Activated CD4-positive, alpha-beta T cell treated with anti-CD3 and anti-CD28 coated beads for 36 hours (primary cell): ENCODE data around the gene KIAA0232. TPM values are rescaled to one million over a fixed set of nuclear protein-coding genes. Genes with fewer than 3 reads are reported as not detected.
A peak's percentile ranks its signal among the peaks of the same experiment; 100 is the strongest.

Experiments
- ATAC-seq: fragments of 200-7000 bp; cut with Tn5 transposase; one replicate; pipeline ENCODE4 v1.10.0; 2021; ENCODE audit warnings: mild to moderate bottlenecking, moderate library complexity
- CTCF ChIA-PET: fragments of 350-600 bp; sonication (Branson Sonifier 250); formaldehyde crosslinking; loops from one replicate; lab custom pipeline; 2021; ENCODE audit warnings: antibody characterized with exemption; lab: Charles Lee
- POLR2A ChIA-PET: fragments of 350-600 bp; sonication (Branson Sonifier 250); formaldehyde crosslinking; loops from one replicate; lab custom pipeline; 2021; ENCODE audit warnings: antibody characterized with exemption, inconsistent platforms; lab: Charles Lee
- DNase-seq: peaks from one replicate; pipeline ENCODE4 v3.0.0-alpha.2; 2020
- H3K27ac Mint-ChIP-seq: one replicate; pipeline ENCODE4 v1.8.0; 2021; ENCODE audit warnings: mixed read lengths
- H3K27me3 Mint-ChIP-seq: one replicate; pipeline ENCODE4 v1.8.0; 2021; ENCODE audit warnings: mixed read lengths
- H3K36me3 Mint-ChIP-seq: one replicate; pipeline ENCODE4 v1.8.0; 2021; ENCODE audit warnings: low read depth, mixed read lengths
- H3K4me1 Mint-ChIP-seq: one replicate; pipeline ENCODE4 v1.8.0; 2021; ENCODE audit warnings: mixed read lengths
- H3K4me3 Mint-ChIP-seq: one replicate; pipeline ENCODE4 v1.8.0; 2021; ENCODE audit warnings: mild to moderate bottlenecking, moderate library complexity, mixed read lengths
- H3K9me3 Mint-ChIP-seq: one replicate; pipeline ENCODE4 v1.8.0; 2021; ENCODE audit warnings: low read depth, mixed read lengths
- intact Hi-C, 2 experiments: fragments of 100-400 bp; cut with DNase I in 1 of 2; cut with micrococcal nuclease in 1 of 2; formaldehyde crosslinking; loops; one replicate each; pipeline versions ENCODE4 v1.14.2 to v1.15.1; 2022 to 2024; cut with DNase I, micrococcal nuclease
- total RNA-seq, 2 experiments: library from RNA; stranded (reverse); gene quantifications; one replicate each; pipeline ENCODE4 v1.2.3, GENCODE V29; 2021

Gene KIAA0232
- total RNA-seq, 2 experiments from 2014 or later = 9.4 to 13.1 TPM

- ChIA-PET POLR2A (no interaction called here), CTCF (interaction anchor here (0.9 to 3.8 kb wide), 4 partner anchors 10 to 134 kb away, joined by 3 to 14 read pairs (median 4); no protein-coding TSS in a partner anchor)
- Mint-ChIP-seq H3K4me1 (peaks cover 27% of the 10 kb centered on the region), H3K4me3 (no peak overlapping the region), H3K27ac (no peak overlapping the region), H3K27me3 (no peaks in the 10 kb centered on the region), H3K36me3 (peaks cover 48% of the 10 kb centered on the region), H3K9me3 (no peaks in the 10 kb centered on the region)
- intact Hi-C loops = no loop called here
- ATAC-seq (no peak), DNase-seq (no peak)
These were observed 71.7 kb downstream of the KIAA0232 start for GRCh38 chr4:6854098-6854744.

GRCh38 chr4:6855692-6856297 is 73.3 kb downstream of the KIAA0232 start:
- CTCF ChIA-PET = interaction anchor here (1.4 to 2.1 kb wide), 2 partner anchors 18 to 136 kb away, joined by 3 to 10 read pairs; no protein-coding TSS in a partner anchor
- ATAC-seq (peak; percentile 95), DNase-seq (peak; percentile 48)
- Mint-ChIP-seq H3K9me3 (no peaks in the 10 kb centered on the region), H3K27ac (peak overlapping the region; percentile 88), H3K36me3 (peaks cover 44% of the 10 kb centered on the region), H3K4me3 (peak overlapping the region; percentile 38), H3K27me3 (no peaks in the 10 kb centered on the region), H3K4me1 (peaks cover 27% of the 10 kb centered on the region)
- POLR2A ChIA-PET = no interaction called here
- intact Hi-C loops = loop anchor here in 1 of 2 experiments (1.0 kb wide), 1 partner anchor 72 kb away; no protein-coding TSS in a partner anchor

- ChIA-PET CTCF (interaction anchor here (2.1 kb wide), 1 partner anchor 17 kb away, joined by 10 read pairs; no protein-coding TSS in a partner anchor), POLR2A (no interaction called here)
- intact Hi-C loops = loop anchor here in 1 of 2 experiments (1.0 kb wide), 1 partner anchor 73 kb away; no protein-coding TSS in a partner anchor
- H3K4me1 Mint-ChIP-seq = peaks cover 27% of the 10 kb centered on the region
- no peaks in the 10 kb centered on the region for H3K27me3 Mint-ChIP-seq
- no peak for ATAC-seq
- H3K27ac Mint-ChIP-seq = peak overlapping the region; percentile 65
- H3K9me3 Mint-ChIP-seq = no peaks in the 10 kb centered on the region
- DNase-seq = no peak
- H3K36me3 Mint-ChIP-seq = peaks cover 44% of the 10 kb centered on the region
- no peak overlapping the region for H3K4me3 Mint-ChIP-seq
These were observed 73.9 kb downstream of the KIAA0232 start for GRCh38 chr4:6856391-6856790.

- Mint-ChIP-seq H3K4me1 (peaks cover 27% of the 10 kb centered on the region), H3K36me3 (peaks cover 43% of the 10 kb centered on the region), H3K27ac (peak overlapping the region; percentile 37), H3K9me3 (no peaks in the 10 kb centered on the region), H3K4me3 (no peak overlapping the region), H3K27me3 (no peaks in the 10 kb centered on the region)
- intact Hi-C loops = no loop called here
- ChIA-PET CTCF (interaction anchor here (2.1 kb wide), 1 partner anchor 17 kb away, joined by 10 read pairs; no protein-coding TSS in a partner anchor), POLR2A (no interaction called here)
- no peak for ATAC-seq
- no peak for DNase-seq
These were observed 74.7 kb downstream of the KIAA0232 start for GRCh38 chr4:6857009-6857882.

- ATAC-seq (no peak), DNase-seq (no peak)
- H3K4me3 Mint-ChIP-seq = no peak overlapping the region
- H3K36me3 Mint-ChIP-seq = peaks cover 44% of the 10 kb centered on the region
- ChIA-PET CTCF (interaction anchor here (0.6 to 1.1 kb wide), 2 partner anchors 15 to 394 kb away, joined by 3 to 5 read pairs; no protein-coding TSS in a partner anchor), POLR2A (no interaction called here)
- no peaks in the 10 kb centered on the region for H3K9me3 Mint-ChIP-seq
- no peaks in the 10 kb centered on the region for H3K27me3 Mint-ChIP-seq
- intact Hi-C loops = no loop called here
- H3K4me1 Mint-ChIP-seq = peaks cover 22% of the 10 kb centered on the region
- H3K27ac Mint-ChIP-seq = no peak overlapping the region
These were observed 76.5 kb downstream of the KIAA0232 start for GRCh38 chr4:6858997-6859396.

- ATAC-seq (no peak), DNase-seq (no peak)
- peaks cover 18% of the 10 kb centered on the region for H3K4me1 Mint-ChIP-seq
- CTCF ChIA-PET = interaction anchor here (1.1 kb wide), 1 partner anchor 14 kb away, joined by 5 read pairs; no protein-coding TSS in a partner anchor
- no peak overlapping the region for H3K4me3 Mint-ChIP-seq
- POLR2A ChIA-PET = no interaction called here
- no peaks in the 10 kb centered on the region for H3K27me3 Mint-ChIP-seq
- H3K36me3 Mint-ChIP-seq = peaks cover 46% of the 10 kb centered on the region
- H3K9me3 Mint-ChIP-seq = no peaks in the 10 kb centered on the region
- no peak overlapping the region for H3K27ac Mint-ChIP-seq
- intact Hi-C loops = no loop called here
These were observed 77.0 kb downstream of the KIAA0232 start for GRCh38 chr4:6859543-6859942.

- POLR2A ChIA-PET = no interaction called here
- CTCF ChIA-PET = interaction anchor here (0.9 to 1.2 kb wide), 2 partner anchors 106 to 148 kb away, joined by 3 to 7 read pairs; no protein-coding TSS in a partner anchor
- no peak for ATAC-seq
- Mint-ChIP-seq H3K36me3 (peaks cover 19% of the 10 kb centered on the region), H3K27ac (no peak overlapping the region), H3K4me1 (no peaks in the 10 kb centered on the region), H3K27me3 (no peaks in the 10 kb centered on the region), H3K9me3 (no peaks in the 10 kb centered on the region), H3K4me3 (no peak overlapping the region)
- no peak for DNase-seq
- intact Hi-C loops = no loop called here
These were observed 85.9 kb downstream of the KIAA0232 start for GRCh38 chr4:6868386-6868785.

- Mint-ChIP-seq H3K27me3 (no peaks in the 10 kb centered on the region), H3K4me1 (no peaks in the 10 kb centered on the region), H3K4me3 (no peak overlapping the region), H3K27ac (no peak overlapping the region), H3K9me3 (no peaks in the 10 kb centered on the region), H3K36me3 (peaks cover 16% of the 10 kb centered on the region)
- intact Hi-C loops = loop anchor here in 1 of 2 experiments (5.0 kb wide), 1 partner anchor 88 kb away; the partner anchor contains the start of gene KIAA0232
- ChIA-PET POLR2A (no interaction called here), CTCF (no interaction called here)
- no peak for ATAC-seq
- DNase-seq = no peak
These were observed 87.4 kb downstream of the KIAA0232 start for GRCh38 chr4:6869944-6870343.

GRCh38 chr4:6873291-6873690 is 90.8 kb downstream of the KIAA0232 start:
- intact Hi-C loops = loop anchor here in 1 of 2 experiments (5.0 kb wide), 1 partner anchor 91 kb away; the partner anchor contains the start of gene KIAA0232
- ChIA-PET POLR2A (interaction anchor here (1.0 kb wide), 1 partner anchor 153 kb away, joined by 3 read pairs; no protein-coding TSS in a partner anchor), CTCF (interaction anchor here (0.7 to 6.2 kb wide), 49 partner anchors 9 to 300 kb away, joined by 3 to 157 read pairs (median 5); partner anchors contain the start of genes BLOC1S4, MAN2B2, MRFAP1 and MRFAP1L1)
- ATAC-seq (no peak), DNase-seq (no peak)
- Mint-ChIP-seq H3K4me1 (no peaks in the 10 kb centered on the region), H3K4me3 (no peak overlapping the region), H3K36me3 (peaks cover 18% of the 10 kb centered on the region), H3K27me3 (no peaks in the 10 kb centered on the region), H3K27ac (no peak overlapping the region), H3K9me3 (no peaks in the 10 kb centered on the region)

- intact Hi-C loops = loop anchor here (1.0 to 5.0 kb wide), 4 partner anchors 91 to 200 kb away; partner anchors contain the start of gene KIAA0232 (in 2 of the 2)
- Mint-ChIP-seq H3K9me3 (no peaks in the 10 kb centered on the region), H3K4me3 (no peak overlapping the region), H3K36me3 (peaks cover 23% of the 10 kb centered on the region), H3K27ac (no peak overlapping the region), H3K27me3 (no peaks in the 10 kb centered on the region), H3K4me1 (no peaks in the 10 kb centered on the region)
- ATAC-seq (peak; percentile 94), DNase-seq (peak; percentile 90)
- CTCF ChIA-PET = interaction anchor here (0.7 to 6.2 kb wide), 46 partner anchors 9 to 299 kb away, joined by 3 to 157 read pairs (median 5); partner anchors contain the start of genes BLOC1S4, MAN2B2, MRFAP1 and MRFAP1L1
- POLR2A ChIA-PET = interaction anchor here (0.6 to 1.0 kb wide), 2 partner anchors 153 to 164 kb away, joined by 3 read pairs; no protein-coding TSS in a partner anchor
These were observed 91.4 kb downstream of the KIAA0232 start for GRCh38 chr4:6873792-6874461.
